RWPE2 (cell line): ENCODE data around the gene FAF1.

Experiments
- ATAC-seq: fragments of 200-7000 bp; cut with Tn5 transposase; 3 replicates; pipeline ENCODE4 v1.9.1; 2021; ENCODE audit warnings: low read depth
- DNase-seq: peaks from one replicate; pipeline ENCODE4 v3.0.0-alpha.2; 2020; ENCODE audit warnings: low spot score
- H3K27ac ChIP-seq: fragments of 450-650 bp; 2 replicates; pipeline ENCODE4 v1.5.1; 2017; ENCODE audit warnings: mild to moderate bottlenecking; ENCODE audit not compliant: poor library complexity, severe bottlenecking
- H3K27me3 ChIP-seq: fragments of 250-450 bp; sonication (Bioruptor Pico); 2 replicates; pipeline ENCODE4 v1.5.1; 2021; ENCODE audit warnings: mild to moderate bottlenecking, moderate library complexity; ENCODE audit not compliant: insufficient read depth, poor library complexity, severe bottlenecking
- H3K36me3 ChIP-seq: fragments of 250-450 bp; sonication (Bioruptor Pico); 2 replicates; pipeline ENCODE4 v1.5.1; 2020; ENCODE audit warnings: low read depth, mild to moderate bottlenecking, moderate library complexity
- H3K4me1 ChIP-seq: fragments of 250-450 bp; sonication (Bioruptor Pico); 2 replicates; pipeline ENCODE4 v1.5.1; 2021; ENCODE audit warnings: mild to moderate bottlenecking, moderate library complexity; ENCODE audit not compliant: insufficient read depth, poor library complexity, severe bottlenecking
- H3K4me3 ChIP-seq: fragments of 250-450 bp; sonication (Bioruptor Pico); 2 replicates; pipeline ENCODE4 v1.5.1; 2021; ENCODE audit warnings: mild to moderate bottlenecking, moderate library complexity; ENCODE audit not compliant: severe bottlenecking
- H3K9me3 ChIP-seq: fragments of 250-450 bp; sonication (Bioruptor Pico); 2 replicates; pipeline ENCODE4 v1.5.1; 2021; ENCODE audit warnings: mild to moderate bottlenecking, moderate library complexity; ENCODE audit not compliant: severe bottlenecking
- TF ChIP-seq, protein P1 (sequence below): fragments of 450-650 bp; IDR thresholded peaks from one replicate; pipeline ENCODE4 v1.5.1; 2017; ENCODE audit warnings: mild to moderate bottlenecking, moderate library complexity; ENCODE audit not compliant: poor library complexity, severe bottlenecking

The FAF1 gene

DNA sequence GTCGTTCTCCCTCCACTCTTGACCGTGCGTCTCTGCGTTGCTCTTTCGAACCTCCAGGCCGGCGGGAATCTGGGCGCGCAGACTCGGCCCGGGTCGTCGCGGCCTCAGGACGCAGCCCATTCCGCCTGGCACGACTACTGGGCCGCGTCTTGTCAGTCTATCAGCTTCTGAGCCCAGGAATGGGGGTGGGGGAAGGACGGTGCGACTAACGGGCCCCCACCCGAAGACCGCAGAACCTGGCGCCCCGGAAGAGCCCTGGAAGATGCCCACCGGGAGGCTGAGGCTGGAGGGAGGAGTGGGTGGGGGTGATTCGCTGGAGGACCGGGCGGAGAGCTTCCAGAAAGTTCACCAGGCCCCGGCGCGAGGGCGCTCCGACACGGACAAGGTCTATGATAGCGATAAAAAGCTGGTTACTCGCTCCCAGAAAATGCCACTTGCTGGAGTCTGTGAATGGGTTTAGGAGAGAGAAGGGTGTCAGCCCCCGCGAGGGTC is 535.1 kb downstream of the FAF1 start:
- H3K4me3 ChIP-seq = no peak overlapping the region
- H3K27me3 ChIP-seq = peaks cover 100% of the 10 kb centered on the region
- H3K36me3 ChIP-seq = no peaks in the 10 kb centered on the region
- no peaks in the 10 kb centered on the region for H3K9me3 ChIP-seq
- ATAC-seq = no peak
- H3K4me1 ChIP-seq = no peaks in the 10 kb centered on the region
- DNase-seq = no peak
- TF ChIP-seq, protein P1, sequence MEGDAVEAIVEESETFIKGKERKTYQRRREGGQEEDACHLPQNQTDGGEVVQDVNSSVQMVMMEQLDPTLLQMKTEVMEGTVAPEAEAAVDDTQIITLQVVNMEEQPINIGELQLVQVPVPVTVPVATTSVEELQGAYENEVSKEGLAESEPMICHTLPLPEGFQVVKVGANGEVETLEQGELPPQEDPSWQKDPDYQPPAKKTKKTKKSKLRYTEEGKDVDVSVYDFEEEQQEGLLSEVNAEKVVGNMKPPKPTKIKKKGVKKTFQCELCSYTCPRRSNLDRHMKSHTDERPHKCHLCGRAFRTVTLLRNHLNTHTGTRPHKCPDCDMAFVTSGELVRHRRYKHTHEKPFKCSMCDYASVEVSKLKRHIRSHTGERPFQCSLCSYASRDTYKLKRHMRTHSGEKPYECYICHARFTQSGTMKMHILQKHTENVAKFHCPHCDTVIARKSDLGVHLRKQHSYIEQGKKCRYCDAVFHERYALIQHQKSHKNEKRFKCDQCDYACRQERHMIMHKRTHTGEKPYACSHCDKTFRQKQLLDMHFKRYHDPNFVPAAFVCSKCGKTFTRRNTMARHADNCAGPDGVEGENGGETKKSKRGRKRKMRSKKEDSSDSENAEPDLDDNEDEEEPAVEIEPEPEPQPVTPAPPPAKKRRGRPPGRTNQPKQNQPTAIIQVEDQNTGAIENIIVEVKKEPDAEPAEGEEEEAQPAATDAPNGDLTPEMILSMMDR = no peak
- no peak overlapping the region for H3K27ac ChIP-seq

DNA sequence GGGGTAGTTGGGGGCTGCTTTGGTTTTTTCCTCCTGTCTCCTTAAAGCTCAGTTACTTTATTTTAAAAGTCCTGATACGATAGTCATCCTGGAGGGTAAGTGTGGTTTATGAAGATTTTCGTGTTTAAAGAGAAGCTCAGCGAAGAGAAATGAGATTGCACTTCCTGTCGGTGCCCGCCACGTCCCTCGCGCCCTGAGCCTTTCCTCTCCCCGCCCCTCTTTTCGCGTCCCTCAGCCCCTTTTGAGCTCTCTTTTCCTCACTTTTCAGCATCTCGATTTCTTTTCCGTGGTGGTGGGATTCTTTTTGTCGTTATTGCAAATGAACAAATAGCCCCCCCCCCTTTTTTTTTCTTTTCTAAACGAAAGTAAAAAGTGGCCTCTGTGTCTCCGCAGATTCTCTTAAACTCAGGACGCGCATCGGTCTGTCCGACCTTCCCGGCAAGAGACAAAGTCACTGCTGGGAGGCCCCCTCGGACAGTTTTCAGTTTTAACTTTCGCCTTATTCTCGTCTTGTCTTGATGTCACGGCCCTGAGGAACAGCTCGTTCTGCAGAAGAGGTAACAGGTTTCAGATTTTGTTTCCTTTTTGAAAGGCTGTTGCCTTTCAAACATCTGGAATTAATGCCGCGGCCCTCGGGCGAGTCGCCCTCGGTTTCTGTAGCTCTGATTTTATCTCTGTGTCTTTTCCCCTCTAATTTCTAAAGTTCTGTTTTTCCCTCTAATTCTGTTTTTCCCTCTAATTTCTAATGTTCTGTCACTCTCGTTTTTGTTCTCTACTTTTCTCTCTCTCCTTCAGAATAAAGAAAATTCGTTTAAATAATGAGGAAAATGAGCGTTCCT is 535.8 kb downstream of the FAF1 start:
- H3K27ac ChIP-seq = no peak overlapping the region
- TF ChIP-seq, protein P1 = no peak
- no peaks in the 10 kb centered on the region for H3K36me3 ChIP-seq
- ATAC-seq (no peak), DNase-seq (no peak)
- H3K9me3 ChIP-seq = no peaks in the 10 kb centered on the region
- no peak overlapping the region for H3K4me3 ChIP-seq
- H3K27me3 ChIP-seq = peaks cover 100% of the 10 kb centered on the region
- no peaks in the 10 kb centered on the region for H3K4me1 ChIP-seq

DNA sequence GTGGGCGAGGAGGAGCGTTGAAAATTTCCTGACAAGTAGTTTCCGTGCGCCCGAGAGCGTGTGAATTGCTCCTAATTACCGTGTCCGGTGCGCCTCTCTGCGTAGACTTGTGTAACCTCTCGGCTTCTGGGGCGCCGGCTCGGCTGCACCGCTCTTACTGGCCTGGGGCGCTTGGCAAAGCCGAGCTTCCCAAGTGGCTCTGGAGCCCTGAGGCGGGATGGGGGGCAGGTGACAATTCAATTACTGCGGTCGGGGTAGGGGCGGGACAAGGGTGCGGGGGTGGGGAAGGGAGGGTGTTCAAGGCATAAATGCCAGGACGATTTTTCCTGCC is 536.4 kb downstream of the FAF1 start:
- H3K27me3 ChIP-seq = peaks cover 98% of the 10 kb centered on the region
- no peak overlapping the region for H3K27ac ChIP-seq
- TF ChIP-seq, protein P1 = no peak
- H3K4me1 ChIP-seq = no peaks in the 10 kb centered on the region
- DNase-seq (no peak), ATAC-seq (no peak)
- no peaks in the 10 kb centered on the region for H3K36me3 ChIP-seq
- no peaks in the 10 kb centered on the region for H3K9me3 ChIP-seq
- no peak overlapping the region for H3K4me3 ChIP-seq

DNA sequence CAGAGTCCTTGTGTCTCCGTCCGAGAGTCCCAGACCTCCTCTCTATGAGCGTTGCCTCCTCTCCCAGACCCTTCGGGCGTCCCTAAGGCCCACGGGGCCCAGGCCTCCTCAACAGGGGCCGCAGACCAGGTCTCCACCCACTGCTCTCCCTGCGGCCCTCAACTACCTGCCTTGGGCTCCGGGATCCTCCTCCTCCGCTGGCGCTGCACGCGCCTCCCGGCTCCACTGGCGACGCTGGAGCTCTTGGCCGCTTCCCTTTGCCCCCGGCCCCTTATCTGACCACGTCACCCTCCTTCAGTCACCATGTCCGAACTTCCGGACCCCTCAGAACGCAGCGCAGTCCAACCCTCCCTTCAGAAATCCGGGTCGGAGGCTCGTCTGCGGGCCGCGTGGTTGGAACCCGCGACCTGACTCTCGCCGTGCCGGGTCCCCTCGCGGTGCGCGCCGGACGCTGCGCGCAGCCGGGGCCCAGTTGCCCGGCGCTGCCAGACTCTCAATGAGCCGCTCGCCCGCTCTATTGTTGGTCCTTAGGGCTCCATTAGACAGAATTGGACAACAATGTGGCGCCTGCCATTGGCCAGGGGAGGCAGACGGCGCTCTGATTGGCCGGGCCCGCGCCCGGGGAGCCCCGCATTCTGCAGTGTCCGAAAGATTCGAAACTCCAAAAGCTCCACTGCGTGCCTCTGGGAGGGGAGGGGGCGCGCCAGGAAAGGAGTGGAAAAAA is 537.0 kb downstream of the FAF1 start, which contains the start of gene DMRTA2:
Gene DMRTA2 (minus strand): TSS at position 498 of the 724 bp plus-strand sequence. CDS start 1,907 bp downstream, outside the sequence.
- H3K9me3 ChIP-seq = no peaks in the 10 kb centered on the region
- H3K27me3 ChIP-seq = peaks cover 98% of the 10 kb centered on the region
- H3K4me1 ChIP-seq = no peaks in the 10 kb centered on the region
- DNase-seq (no peak), ATAC-seq (no peak)
- H3K27ac ChIP-seq = no peak within 1 kb of the TSS
- H3K36me3 ChIP-seq = no peaks in the 10 kb centered on the region
- no peak within 1 kb of the TSS for H3K4me3 ChIP-seq
- TF ChIP-seq, protein P1 = no peak
